ENCODE data around the gene EDAR.

Gene EDAR

GRCh38 chr2:108907822-108908712 lies 81.0 kb downstream of the EDAR start:
- DNase-seq: no peak

GRCh38 chr2:108906403-108907077 lies 82.5 kb downstream of the EDAR start:
- no peak for DNase-seq

- no peak for DNase-seq
Observed at GRCh38 chr2:108905906-108906305, 83.1 kb downstream of the EDAR start.

- no peak for DNase-seq
Observed at GRCh38 chr2:108905176-108905575, 83.8 kb downstream of the EDAR start.

- DNase-seq: no peak
Observed at GRCh38 chr2:108904680-108905079, 84.3 kb downstream of the EDAR start.

- DNase-seq: no peak
Observed at GRCh38 chr2:108898315-108899082, 90.5 kb downstream of the EDAR start.

- DNase-seq: no peak
Observed at GRCh38 chr2:108896741-108897140, 92.3 kb downstream of the EDAR start.

- no peak for DNase-seq
Observed at GRCh38 chr2:108895188-108895587, 93.8 kb downstream of the EDAR start.

GRCh38 chr2:108894766-108895165 lies 94.3 kb downstream of the EDAR start:
- DNase-seq: no peak

- DNase-seq: no peak
Observed at GRCh38 chr2:108893277-108893676, 95.7 kb downstream of the EDAR start.

GRCh38 chr2:108889907-108890306 lies 99.1 kb downstream of the EDAR start:
- no peak for DNase-seq

GRCh38 chr2:108884619-108885018 lies 104.4 kb downstream of the EDAR start:
- no peak for DNase-seq

- DNase-seq: no peak
Observed at GRCh38 chr2:108878276-108878675, 110.7 kb downstream of the EDAR start.

- no peak for DNase-seq
Observed at GRCh38 chr2:108877506-108877905, 111.5 kb downstream of the EDAR start.

GRCh38 chr2:108870069-108870644 lies 118.9 kb downstream of the EDAR start:
- no peak for DNase-seq

- DNase-seq: no peak
Observed at GRCh38 chr2:108869542-108869941, 119.5 kb downstream of the EDAR start.

GRCh38 chr2:108868911-108869310 lies 120.1 kb downstream of the EDAR start:
- no peak for DNase-seq

- DNase-seq: no peak
Observed at GRCh38 chr2:108866041-108866440, 123.0 kb downstream of the EDAR start.

- no peak for DNase-seq
Observed at GRCh38 chr2:108858894-108859293, 130.1 kb downstream of the EDAR start.

- DNase-seq: no peak
Observed at GRCh38 chr2:108855194-108855593, 133.8 kb downstream of the EDAR start.

- DNase-seq: no peak
Observed at GRCh38 chr2:108854484-108854883, 134.5 kb downstream of the EDAR start.

- no peak for DNase-seq
Observed at GRCh38 chr2:108853421-108853820, 135.6 kb downstream of the EDAR start.

- DNase-seq: no peak
Observed at GRCh38 chr2:108852375-108852774, 136.6 kb downstream of the EDAR start.
